Measurements from ENCODE around the gene ACE.

The ACE gene

GRCh38 chr17:63490858-63491400 lies 14.1 kb downstream of the ACE start:
- DNase-seq (ENCODE audit: low read depth in 1 of 2, low spot score in 1 of 2) = no peak

GRCh38 chr17:63491413-63491812 lies 14.6 kb downstream of the ACE start:
- DNase-seq (ENCODE audit: low read depth in 1 of 2, low spot score in 1 of 2) = no peak

- no peak for DNase-seq (ENCODE audit: low read depth in 1 of 2, low spot score in 1 of 2)
Measured at GRCh38 chr17:63491977-63492618, 15.2 kb downstream of the ACE start.

GRCh38 chr17:63492940-63493339 lies 16.1 kb downstream of the ACE start:
- DNase-seq (ENCODE audit: low read depth in 1 of 2, low spot score in 1 of 2) = no peak

- DNase-seq (ENCODE audit: low read depth in 1 of 2, low spot score in 1 of 2) = no peak
Measured at GRCh38 chr17:63493411-63493810, 16.6 kb downstream of the ACE start.

- no peak for DNase-seq (ENCODE audit: low read depth in 1 of 2, low spot score in 1 of 2)
Measured at GRCh38 chr17:63494300-63494928, 17.6 kb downstream of the ACE start.

GRCh38 chr17:63495491-63495890 lies 18.6 kb downstream of the ACE start:
- no peak for DNase-seq (ENCODE audit: low read depth in 1 of 2, low spot score in 1 of 2)

- no peak for DNase-seq (ENCODE audit: low read depth in 1 of 2, low spot score in 1 of 2)
Measured at GRCh38 chr17:63496177-63496576, 19.3 kb downstream of the ACE start.

- DNase-seq (ENCODE audit: low read depth in 1 of 2, low spot score in 1 of 2) = no peak
Measured at GRCh38 chr17:63496663-63497400, 20.0 kb downstream of the ACE start.

GRCh38 chr17:63497708-63498483 lies 21.0 kb downstream of the ACE start:
- DNase-seq (ENCODE audit: low read depth in 1 of 2, low spot score in 1 of 2) = no peak

- no peak for DNase-seq (ENCODE audit: low read depth in 1 of 2, low spot score in 1 of 2)
Measured at GRCh38 chr17:63498626-63499195, 21.9 kb downstream of the ACE start.

- no peak for DNase-seq (ENCODE audit: low read depth in 1 of 2, low spot score in 1 of 2)
Measured at GRCh38 chr17:63500543-63501390, 23.9 kb downstream of the ACE start.

GRCh38 chr17:63503341-63503705 lies 26.5 kb downstream of the ACE start:
- no peak for DNase-seq (ENCODE audit: low read depth in 1 of 2, low spot score in 1 of 2)

- no peak for DNase-seq (ENCODE audit: low read depth in 1 of 2, low spot score in 1 of 2)
Measured at GRCh38 chr17:63504261-63504660, 27.4 kb downstream of the ACE start.

GRCh38 chr17:63505341-63505740 lies 28.5 kb downstream of the ACE start:
- no peak for DNase-seq (ENCODE audit: low read depth in 1 of 2, low spot score in 1 of 2)

GRCh38 chr17:63506627-63507026 lies 29.8 kb downstream of the ACE start:
- DNase-seq (ENCODE audit: low read depth in 1 of 2, low spot score in 1 of 2) = no peak

GRCh38 chr17:63511331-63511730 lies 34.5 kb downstream of the ACE start:
- DNase-seq (ENCODE audit: low read depth in 1 of 2, low spot score in 1 of 2) = no peak

GRCh38 chr17:63512388-63512787 lies 35.5 kb downstream of the ACE start:
- DNase-seq (ENCODE audit: low read depth in 1 of 2, low spot score in 1 of 2) = no peak

- no peak for DNase-seq (ENCODE audit: low read depth in 1 of 2, low spot score in 1 of 2)
Measured at GRCh38 chr17:63512896-63513644, 36.2 kb downstream of the ACE start.

Measured in activated T-helper 1 cell treated with anti-CD3 and anti-CD28 coated beads, Interleukin-2, amount 50 U/mL, for 16 hours (primary cell).